ENCODE results near the gene KDM5C.

The KDM5C gene

GRCh38 chrX:53224860-53225797 is at the start of gene KDM5C:
Gene KDM5C, minus strand, starts transcription at chrX:53225207. Its CDS starts 318 bp downstream, at chrX:53224889.
- peak; percentile 91 for DNase-seq

GRCh38 chrX:53272808-53273337 is 47.9 kb upstream of the KDM5C start:
- DNase-seq, result no peak

GRCh38 chrX:53269536-53270107 is 44.6 kb upstream of the KDM5C start:
- no peak for DNase-seq

GRCh38 chrX:53268173-53268572 is 43.2 kb upstream of the KDM5C start:
- DNase-seq, result no peak

- DNase-seq, result no peak
Observed at GRCh38 chrX:53266914-53267313, 41.9 kb upstream of the KDM5C start.

GRCh38 chrX:53265771-53266574 is 41.0 kb upstream of the KDM5C start:
- no peak for DNase-seq

- no peak for DNase-seq
Observed at GRCh38 chrX:53263597-53264094, 38.6 kb upstream of the KDM5C start.

GRCh38 chrX:53262918-53263394 is 37.9 kb upstream of the KDM5C start:
- DNase-seq, result no peak

GRCh38 chrX:53262189-53262917 is 37.3 kb upstream of the KDM5C start:
- DNase-seq, result no peak

- DNase-seq, result no peak
Observed at GRCh38 chrX:53261355-53261972, 36.5 kb upstream of the KDM5C start.

GRCh38 chrX:53260836-53261235 is 35.8 kb upstream of the KDM5C start:
- no peak for DNase-seq

- DNase-seq, result no peak
Observed at GRCh38 chrX:53257670-53258423, 32.8 kb upstream of the KDM5C start.

GRCh38 chrX:53257166-53257565 is 32.2 kb upstream of the KDM5C start:
- no peak for DNase-seq

- DNase-seq, result no peak
Observed at GRCh38 chrX:53256446-53257041, 31.5 kb upstream of the KDM5C start.

GRCh38 chrX:53255738-53256191 is 30.8 kb upstream of the KDM5C start:
- no peak for DNase-seq

- no peak for DNase-seq
Observed at GRCh38 chrX:53254570-53255461, 29.8 kb upstream of the KDM5C start.

GRCh38 chrX:53253293-53254020 is 28.4 kb upstream of the KDM5C start:
- no peak for DNase-seq

- DNase-seq, result no peak
Observed at GRCh38 chrX:53251307-53251706, 26.3 kb upstream of the KDM5C start.
